OCI-LY7 (cell line): ENCODE measurements around the gene CLEC5A. TPM values are rescaled to one million over a fixed set of nuclear protein-coding genes. Genes with fewer than 3 reads are reported as not detected.

Experiments
- BruUV-seq: library from RNA; stranded (reverse); fragments of 400-500 nt; replicated peaks from 2 replicates; lab custom pipeline; 2021; lab: Mats Ljungman, UMichigan
- CTCF ChIA-PET: fragments of 300-600 bp; sonication (Branson Sonifier 250); formaldehyde crosslinking; loops from one replicate; lab custom pipeline; 2022; ENCODE audit warnings: antibody characterized with exemption; ENCODE audit not compliant: unreplicated experiment; lab: Charles Lee
- POLR2A ChIA-PET: fragments of 300-600 bp; sonication (Branson Sonifier 250); formaldehyde crosslinking; loops from one replicate; lab custom pipeline; 2022; ENCODE audit warnings: antibody characterized with exemption; lab: Charles Lee
- DNase-seq: peaks from one replicate; pipeline ENCODE4 v3.0.0-alpha.2; 2015; ENCODE audit warnings: low spot score
- H2AFZ ChIP-seq: fragments of 200-600 bp; sonication (generic), shearing (Covaris generic); 2 replicates; pipeline ENCODE4 v1.6.1; 2014; ENCODE audit warnings: mild to moderate bottlenecking, antibody characterized with exemption, low read length, moderate library complexity
- H3K27ac ChIP-seq: fragments of 200-600 bp; sonication (generic); 2 replicates; pipeline ENCODE4 v1.5.1; 2014; ENCODE audit warnings: mixed run types, low read depth, mild to moderate bottlenecking, moderate library complexity, low read length, inconsistent platforms; ENCODE audit not compliant: poor library complexity, severe bottlenecking
- H3K36me3 ChIP-seq: fragments of 200-600 bp; sonication (generic); 2 replicates; pipeline ENCODE4 v1.6.1; 2014; ENCODE audit warnings: mild to moderate bottlenecking, antibody characterized with exemption, low read length, moderate library complexity, mixed read lengths; ENCODE audit not compliant: insufficient read depth
- H3K4me1 ChIP-seq: fragments of 200-600 bp; sonication (generic); 2 replicates; pipeline ENCODE4 v1.5.1; 2014; ENCODE audit warnings: mild to moderate bottlenecking, low read length; ENCODE audit not compliant: insufficient read depth, poor library complexity, severe bottlenecking
- H3K4me2 ChIP-seq: fragments of 200-600 bp; sonication (generic); 2 replicates; pipeline ENCODE4 v1.6.1; 2014; ENCODE audit warnings: mild to moderate bottlenecking, low read length
- H3K4me3 ChIP-seq: fragments of 200-600 bp; sonication (generic); 2 replicates; pipeline ENCODE4 v1.5.1; 2014; ENCODE audit warnings: mild to moderate bottlenecking, low read depth, low read length; ENCODE audit not compliant: poor library complexity, severe bottlenecking
- H3K79me2 ChIP-seq: fragments of 200-600 bp; sonication (generic); 2 replicates; pipeline ENCODE4 v1.6.1; 2016; ENCODE audit warnings: low read depth, mild to moderate bottlenecking, low read length, moderate library complexity, mixed read lengths; ENCODE audit not compliant: insufficient read depth
- H3K9me2 ChIP-seq: fragments of 200-600 bp; sonication (generic); 2 replicates; pipeline ENCODE4 v1.6.1; 2016; ENCODE audit warnings: mild to moderate bottlenecking, low read length, mixed read lengths; ENCODE audit not compliant: insufficient read depth
- H3K9me3 ChIP-seq: fragments of 200-600 bp; sonication (generic); 2 replicates; pipeline ENCODE4 v1.6.1; 2014; ENCODE audit warnings: mild to moderate bottlenecking, mixed run types, low read length, mixed read lengths
- H4K20me1 ChIP-seq: fragments of 200-600 bp; sonication (generic); 2 replicates; pipeline ENCODE4 v1.6.1; 2014; ENCODE audit warnings: mild to moderate bottlenecking, antibody characterized with exemption, low read length, moderate library complexity, mixed read lengths; ENCODE audit not compliant: insufficient read depth
- CTCF ChIP-seq: fragments of 200-600 bp; sonication (generic); conservative IDR thresholded peaks from 2 replicates; pipeline ENCODE4 v1.5.1; 2014; ENCODE audit warnings: mild to moderate bottlenecking, antibody characterized with exemption, low read length, moderate library complexity, mixed read lengths
- EZH2phosphoT487 ChIP-seq: fragments of 200-600 bp; sonication (generic); IDR thresholded peaks from 2 replicates; pipeline ENCODE4 v1.6.1; 2018; ENCODE audit warnings: low read depth, borderline replicate concordance, mild to moderate bottlenecking, mixed run types, antibody characterized with exemption, low read length, moderate library complexity, mixed read lengths
- intact Hi-C: fragments of 100-400 bp; cut with micrococcal nuclease; formaldehyde crosslinking; loops from one replicate; pipeline ENCODE4 v1.10.0; 2022; ENCODE audit not compliant: unreplicated experiment
- total RNA-seq, 2 experiments: library from RNA; depleted of rRNA in 1 of 2; stranded (reverse); fragments of >200 nt in 1 of 2; shearing (Covaris generic) in 1 of 2; gene quantifications; 2 replicates each; pipeline ENCODE4 v1.2.3, GENCODE V29; 2014 to 2022

The CLEC5A gene
- total RNA-seq, 2 experiments from 2014 or later = not detected

DNA sequence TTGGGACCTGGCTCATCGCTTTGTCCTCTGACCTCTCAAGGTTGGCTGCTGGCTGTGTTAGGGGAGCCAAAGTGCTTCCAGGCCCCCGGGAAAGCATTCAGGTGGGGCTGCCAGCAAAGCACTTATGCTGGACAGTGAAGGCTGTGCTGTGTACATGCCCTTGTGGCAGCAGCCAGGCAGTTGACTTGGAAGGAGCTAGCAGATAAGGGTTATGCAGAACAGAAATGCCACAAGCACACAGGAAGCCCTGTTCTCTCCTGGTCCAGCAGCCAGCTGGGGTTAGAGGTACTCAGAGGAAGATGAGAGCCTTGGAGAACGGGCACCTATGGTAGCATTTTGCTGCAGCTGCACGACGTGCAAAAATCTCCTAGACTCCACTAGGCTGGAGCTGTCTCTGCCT is 65.8 kb downstream of the CLEC5A start:
- Histone ChIP-seq H3K4me3 (no peak overlapping the region), H3K9me2 (no peaks in the 10 kb centered on the region), H3K4me1 (no peaks in the 10 kb centered on the region), H4K20me1 (no peaks in the 10 kb centered on the region), H3K27ac (no peak overlapping the region), H3K36me3 (no peaks in the 10 kb centered on the region), H3K4me2 (no peak overlapping the region), H3K9me3 (no peaks in the 10 kb centered on the region), H3K79me2 (no peaks in the 10 kb centered on the region), H2AFZ (no peak overlapping the region)
- TF ChIP-seq CTCF = no peak
- no peak for TF ChIP-seq EZH2phosphoT487
- BruUV-seq = no TSS peak
- CTCF ChIA-PET = no interaction called here
- intact Hi-C loops = no loop called here
- POLR2A ChIA-PET = interaction anchor here (0.9 kb wide), 1 partner anchor 38 kb away, joined by 3 read pairs; no protein-coding TSS in a partner anchor
- no peak for DNase-seq

DNA sequence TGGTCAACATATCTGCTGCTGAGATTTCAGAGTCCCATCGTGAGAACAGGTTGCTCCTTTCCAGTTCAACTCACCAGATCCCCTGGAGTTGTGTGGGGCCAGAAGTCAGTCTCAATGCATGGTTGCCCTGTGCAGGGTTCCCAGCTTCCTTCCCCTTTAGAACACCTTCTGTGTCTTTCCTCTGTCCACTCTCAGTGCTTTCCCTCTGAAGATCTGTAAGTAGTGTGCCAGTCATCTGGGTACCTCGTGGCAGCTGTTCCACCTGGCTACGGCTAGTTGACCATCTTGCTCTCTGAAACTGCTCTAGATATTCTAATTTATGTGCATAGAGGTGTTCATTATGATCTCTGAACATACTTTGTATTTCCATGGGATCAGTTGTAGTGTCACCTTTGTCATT is 69.4 kb downstream of the CLEC5A start:
- DNase-seq = no peak
- TF ChIP-seq CTCF = no peak
- no peak for TF ChIP-seq EZH2phosphoT487
- no TSS peak for BruUV-seq

More for the DNA sequence above, 69.4 kb downstream of the CLEC5A start:
- ChIA-PET POLR2A (interaction anchor here (0.7 kb wide), 1 partner anchor 212 kb away, joined by 5 read pairs; no protein-coding TSS in a partner anchor), CTCF (no interaction called here)
- H4K20me1 ChIP-seq = no peaks in the 10 kb centered on the region
- H3K79me2 ChIP-seq = no peaks in the 10 kb centered on the region
- no peaks in the 10 kb centered on the region for H3K9me3 ChIP-seq
- intact Hi-C loops = no loop called here
- H3K36me3 ChIP-seq = no peaks in the 10 kb centered on the region
- no peaks in the 10 kb centered on the region for H3K4me1 ChIP-seq
- H3K9me2 ChIP-seq = no peaks in the 10 kb centered on the region
- no peak overlapping the region for H3K27ac ChIP-seq
- no peak overlapping the region for H2AFZ ChIP-seq
- H3K4me2 ChIP-seq = no peak overlapping the region
- no peak overlapping the region for H3K4me3 ChIP-seq

Other genes starting within 250 kb of the CLEC5A start
- gene DENND11, start 244.8 kb downstream of the CLEC5A start, total RNA-seq (2014; rRNA removed; shearing (Covaris generic)) = 3.8 and 4.9 TPM in 2 replicates
- gene DENND11, start 244.8 kb downstream of the CLEC5A start, total RNA-seq (2022) = 9.7 and 9.9 TPM in 2 replicates
- not detected in 2 replicates for gene WEE2, start 238.6 kb downstream of the CLEC5A start, total RNA-seq (2014; rRNA removed; shearing (Covaris generic))
- not detected in 2 replicates for gene WEE2, start 238.6 kb downstream of the CLEC5A start, total RNA-seq (2022)
- 177 and 235 TPM in 2 replicates for gene SSBP1, start 208.6 kb downstream of the CLEC5A start, total RNA-seq (2014; rRNA removed; shearing (Covaris generic))
- 157 and 178 TPM in 2 replicates for gene SSBP1, start 208.6 kb downstream of the CLEC5A start, total RNA-seq (2022)
- 2.5 and 3.8 TPM in 2 replicates for gene TAS2R3, start 182.9 kb downstream of the CLEC5A start, total RNA-seq (2014; rRNA removed; shearing (Covaris generic))
- 1.5 and 2.4 TPM in 2 replicates for gene TAS2R3, start 182.9 kb downstream of the CLEC5A start, total RNA-seq (2022)
- 1.6 and 2.4 TPM in 2 replicates for gene TAS2R4, start 170.3 kb downstream of the CLEC5A start, total RNA-seq (2014; rRNA removed; shearing (Covaris generic))
- 1.2 and 1.8 TPM in 2 replicates for gene TAS2R4, start 170.3 kb downstream of the CLEC5A start, total RNA-seq (2022)
- 1.6 and 2.2 TPM in 2 replicates for gene TAS2R5, start 156.8 kb downstream of the CLEC5A start, total RNA-seq (2014; rRNA removed; shearing (Covaris generic))
- gene TAS2R5, start 156.8 kb downstream of the CLEC5A start, total RNA-seq (2022) = 1.3 and 1.8 TPM in 2 replicates
- not detected in 2 replicates for gene PRSS37, start 105.5 kb downstream of the CLEC5A start, total RNA-seq (2014; rRNA removed; shearing (Covaris generic))
- not detected in 2 replicates for gene PRSS37, start 105.5 kb downstream of the CLEC5A start, total RNA-seq (2022)
- 0.06 TPM in 1 of 2 replicates, not detected in the other for gene OR9A4, start 30.6 kb downstream of the CLEC5A start, total RNA-seq (2014; rRNA removed; shearing (Covaris generic))
- gene OR9A4, start 30.6 kb downstream of the CLEC5A start, total RNA-seq (2022) = not detected in 2 replicates
- not detected in 2 replicates for gene TAS2R38, start 26.8 kb upstream of the CLEC5A start, total RNA-seq (2014; rRNA removed; shearing (Covaris generic))
- gene TAS2R38, start 26.8 kb upstream of the CLEC5A start, total RNA-seq (2022) = not detected in 2 replicates
- gene MGAM, start 48.9 kb upstream of the CLEC5A start, total RNA-seq (2014; rRNA removed; shearing (Covaris generic)) = 0.03 and 0.05 TPM in 2 replicates
- gene MGAM, start 48.9 kb upstream of the CLEC5A start, total RNA-seq (2022) = not detected in 2 replicates
- not detected in 2 replicates for gene MGAM2, start 164.7 kb upstream of the CLEC5A start, total RNA-seq (2014; rRNA removed; shearing (Covaris generic))
- not detected in 2 replicates for gene MGAM2, start 164.7 kb upstream of the CLEC5A start, total RNA-seq (2022)